Measurements from ENCODE around the gene INSIG2.

The INSIG2 gene

DNA sequence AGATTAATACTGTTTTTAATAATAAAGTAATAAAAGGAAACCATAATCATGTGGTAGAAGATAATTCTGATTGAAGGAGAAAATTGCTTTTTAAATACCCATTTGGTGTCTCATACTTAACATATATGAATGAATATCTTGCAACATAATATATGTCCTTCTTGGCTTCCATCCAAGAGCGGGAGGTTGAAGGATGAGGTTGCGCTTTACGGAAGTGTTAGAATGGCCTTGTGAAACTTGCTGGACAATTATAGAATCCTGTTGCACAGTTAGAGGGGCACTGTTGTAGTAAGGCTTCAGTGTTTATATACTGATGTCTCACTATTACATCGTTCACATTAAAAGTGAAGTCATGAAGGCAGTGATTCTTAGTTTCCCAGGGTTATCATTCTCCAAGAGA, 9.4 kb downstream of the INSIG2 start:
- no peak for DNase-seq (ENCODE audit: extremely low read depth in 1 of 2, low read depth in 1 of 2)

DNA sequence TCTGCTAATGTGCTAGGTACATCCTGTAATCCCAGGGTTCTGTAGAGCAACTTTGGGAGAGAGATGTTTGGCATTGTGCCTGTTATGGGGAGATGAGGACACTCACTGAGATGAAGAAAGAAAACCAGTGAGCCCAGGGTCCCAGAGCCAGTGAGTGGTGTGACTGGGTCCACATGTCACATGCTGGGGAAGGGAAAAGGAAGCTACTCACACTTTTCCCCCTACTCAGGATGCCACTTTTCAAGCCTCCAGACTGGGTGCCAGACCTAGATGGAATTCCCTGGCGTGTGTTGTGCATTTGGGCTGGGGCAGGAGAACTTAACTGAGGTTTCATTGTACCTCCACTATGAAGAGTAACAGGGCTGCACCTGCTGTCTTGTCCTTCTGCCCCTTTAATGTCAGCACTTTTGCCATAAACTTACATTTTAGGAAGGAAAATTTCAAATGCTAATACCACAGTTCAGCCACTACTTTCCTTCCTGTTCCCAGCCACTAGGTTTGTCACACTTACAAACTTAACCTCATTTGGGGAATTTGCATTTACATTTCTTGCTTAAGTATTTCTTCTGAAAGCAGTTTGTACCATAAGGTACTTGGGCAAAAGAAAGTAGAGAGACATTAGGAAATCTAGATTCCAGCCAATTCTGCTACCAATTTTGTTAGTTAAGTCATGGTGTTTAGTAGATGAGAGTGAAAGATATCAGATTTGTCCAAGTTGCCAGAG, 10.2 kb downstream of the INSIG2 start:
- no peak for DNase-seq (ENCODE audit: extremely low read depth in 1 of 2, low read depth in 1 of 2)

GRCh38 chr2:118102433-118103082, 14.3 kb downstream of the INSIG2 start:
- no peak for DNase-seq (ENCODE audit: extremely low read depth in 1 of 2, low read depth in 1 of 2)

- no peak for DNase-seq (ENCODE audit: extremely low read depth in 1 of 2, low read depth in 1 of 2)
Measured at GRCh38 chr2:118103951-118104940, 16.0 kb downstream of the INSIG2 start.

DNA sequence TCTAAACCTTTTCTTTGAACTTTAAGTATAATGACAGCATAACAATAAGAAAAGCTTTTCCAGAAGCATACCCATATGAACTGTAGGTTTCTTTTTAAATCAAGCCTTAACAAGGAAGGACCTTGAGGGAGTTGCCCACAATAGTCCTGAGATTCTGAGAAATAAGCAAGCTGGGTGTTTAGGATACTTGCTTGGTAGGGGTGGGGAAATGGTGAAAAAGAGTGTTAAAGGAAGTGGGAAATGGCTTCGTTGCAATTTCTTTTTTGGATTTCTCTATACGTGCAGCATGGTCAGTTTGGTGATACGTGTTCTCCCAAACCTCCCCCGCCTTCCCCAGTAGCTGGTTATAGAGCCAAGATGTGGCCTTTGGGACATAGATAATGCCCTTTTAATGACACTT, 17.2 kb downstream of the INSIG2 start:
- no peak for DNase-seq (ENCODE audit: extremely low read depth in 1 of 2, low read depth in 1 of 2)

DNA sequence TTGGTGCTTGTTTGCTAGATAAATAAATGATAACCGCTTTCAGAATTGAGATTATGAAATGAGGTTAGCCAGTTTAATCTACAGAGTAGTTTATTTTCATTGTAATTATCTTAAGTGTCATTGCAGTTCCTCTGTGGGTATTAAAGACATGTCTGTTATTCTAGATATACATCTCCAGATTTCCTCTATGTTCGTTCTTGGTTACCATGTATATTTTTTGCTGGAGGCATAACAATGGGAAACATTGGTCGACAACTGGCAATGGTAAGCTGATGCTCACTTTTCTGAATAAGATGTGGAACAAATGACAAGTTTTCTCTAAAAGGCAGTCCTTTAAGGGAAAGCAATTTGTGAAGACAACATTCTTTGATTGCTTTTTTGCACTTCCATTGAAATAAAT, 18.7 kb downstream of the INSIG2 start:
- no peak for DNase-seq (ENCODE audit: extremely low read depth in 1 of 2, low read depth in 1 of 2)

- DNase-seq (ENCODE audit: extremely low read depth in 1 of 2, low read depth in 1 of 2): no peak
Measured at GRCh38 chr2:118110310-118110709, 22.0 kb downstream of the INSIG2 start.

GRCh38 chr2:118110991-118111390, 22.7 kb downstream of the INSIG2 start:
- DNase-seq (ENCODE audit: extremely low read depth in 1 of 2, low read depth in 1 of 2): no peak

GRCh38 chr2:118112771-118113334, 24.6 kb downstream of the INSIG2 start:
- DNase-seq (ENCODE audit: extremely low read depth in 1 of 2, low read depth in 1 of 2): no peak

GRCh38 chr2:118114863-118115262, 26.6 kb downstream of the INSIG2 start:
- DNase-seq (ENCODE audit: extremely low read depth in 1 of 2, low read depth in 1 of 2): no peak

GRCh38 chr2:118115761-118116160, 27.5 kb downstream of the INSIG2 start:
- DNase-seq (ENCODE audit: extremely low read depth in 1 of 2, low read depth in 1 of 2): no peak

DNA sequence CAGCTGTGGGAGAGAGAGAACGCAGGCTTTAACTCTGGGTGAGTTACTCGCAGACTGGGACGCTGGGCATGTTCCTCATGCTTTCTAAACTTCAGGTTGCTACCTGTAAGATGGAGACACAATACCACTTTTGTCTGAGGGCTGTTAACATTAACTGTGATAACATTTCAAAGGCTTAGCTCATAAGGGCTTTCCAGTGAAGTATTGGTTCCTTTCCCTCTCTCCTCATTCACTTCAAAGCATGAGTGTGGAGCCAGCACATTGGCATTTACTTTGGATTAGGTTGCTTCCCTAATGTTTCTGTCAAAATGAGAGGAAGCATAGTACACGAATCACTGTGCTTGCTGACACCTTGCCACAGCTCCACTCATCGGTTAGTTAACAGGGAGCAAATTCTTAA, 30.2 kb downstream of the INSIG2 start:
- no peak for DNase-seq (ENCODE audit: extremely low read depth in 1 of 2, low read depth in 1 of 2)

DNA sequence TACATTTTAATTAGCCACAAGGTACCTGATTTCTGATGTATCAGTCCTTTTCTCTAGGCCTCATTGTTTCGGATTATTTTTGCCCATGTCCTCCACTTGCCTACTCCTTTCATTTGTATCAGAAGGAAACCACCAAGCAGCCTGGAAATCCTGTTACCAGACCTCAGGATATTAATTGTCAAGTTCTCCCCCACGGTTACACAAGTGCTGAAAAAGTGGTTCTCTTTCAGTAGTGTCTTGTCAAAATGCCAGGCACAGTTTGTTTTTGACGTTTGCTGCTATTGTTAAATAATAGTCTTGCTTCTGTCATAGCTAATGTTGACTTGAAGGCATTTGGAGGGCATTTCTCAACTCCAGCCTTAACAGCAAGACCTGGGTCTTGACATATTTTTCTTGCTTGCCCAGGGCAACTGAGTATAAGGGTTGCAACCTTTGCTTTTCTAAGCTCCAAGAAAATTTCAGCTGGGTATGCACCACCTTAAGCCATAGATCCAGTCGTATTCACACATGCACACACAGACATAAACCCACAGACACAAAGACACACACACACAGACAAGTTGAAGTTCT, 31.0 kb downstream of the INSIG2 start:
- DNase-seq (ENCODE audit: extremely low read depth in 1 of 2, low read depth in 1 of 2): no peak

GRCh38 chr2:118119761-118120400, 31.6 kb downstream of the INSIG2 start:
- DNase-seq (ENCODE audit: extremely low read depth in 1 of 2, low read depth in 1 of 2): no peak

- DNase-seq (ENCODE audit: extremely low read depth in 1 of 2, low read depth in 1 of 2): no peak
Measured at GRCh38 chr2:118120401-118120780, 32.1 kb downstream of the INSIG2 start.

- DNase-seq (ENCODE audit: extremely low read depth in 1 of 2, low read depth in 1 of 2): no peak
Measured at GRCh38 chr2:118121101-118121500, 32.8 kb downstream of the INSIG2 start.

- DNase-seq (ENCODE audit: extremely low read depth in 1 of 2, low read depth in 1 of 2): no peak
Measured at GRCh38 chr2:118121986-118122524, 33.8 kb downstream of the INSIG2 start.

DNA sequence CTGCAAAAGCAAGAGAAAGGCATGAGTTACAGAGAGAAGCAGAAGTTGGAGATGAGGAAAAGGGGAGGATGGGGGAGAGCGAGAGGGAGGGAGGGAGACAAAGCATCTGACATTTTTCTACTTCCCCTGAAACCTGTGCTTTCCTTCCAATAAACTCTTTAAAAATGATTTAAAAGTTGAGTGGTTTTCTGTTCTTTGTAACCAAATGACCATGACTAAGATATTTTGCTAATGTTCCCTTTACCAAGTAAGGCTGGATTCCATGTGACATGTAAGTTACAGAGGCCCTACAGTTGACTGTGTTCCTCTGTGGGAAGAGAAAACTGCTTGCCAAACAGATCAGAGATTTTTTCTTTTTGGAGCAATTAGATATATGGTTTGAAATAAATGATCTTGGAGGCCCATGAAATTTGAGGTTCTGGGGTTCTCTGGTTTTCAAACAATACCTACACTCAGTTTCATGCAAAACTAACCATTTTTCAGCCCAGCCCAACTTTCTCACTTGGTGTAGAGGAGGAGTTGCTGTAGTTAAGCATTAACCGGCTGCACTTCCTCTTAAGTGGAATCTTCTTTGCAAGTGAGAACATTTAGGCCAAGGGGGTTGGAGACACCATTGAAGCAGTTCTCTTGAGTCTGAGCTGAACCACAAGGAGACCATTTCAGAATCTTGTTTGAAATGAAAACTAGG, 34.5 kb downstream of the INSIG2 start:
- DNase-seq (ENCODE audit: extremely low read depth in 1 of 2, low read depth in 1 of 2): no peak

- DNase-seq (ENCODE audit: extremely low read depth in 1 of 2, low read depth in 1 of 2): no peak
Measured at GRCh38 chr2:118123561-118124232, 35.4 kb downstream of the INSIG2 start.
